Activated T-helper 1 cell treated with anti-CD3 and anti-CD28 coated beads, Interleukin-2, amount 50 U/mL, for 16 hours (primary cell): ENCODE measurements around the gene KIF11.
"Not testable (repeated sequence)": the region's sequence is repeated elsewhere in the genome, so short reads cannot be mapped to it uniquely, and the experiment has no call there.

Experiments
- DNase-seq, 2 donors: peaks; one replicate each; pipeline ENCODE4 v3.0.0-alpha.2; 2020; ENCODE audit warnings: low read depth in 1 of 2, low spot score in 1 of 2

KIF11 gene

DNA sequence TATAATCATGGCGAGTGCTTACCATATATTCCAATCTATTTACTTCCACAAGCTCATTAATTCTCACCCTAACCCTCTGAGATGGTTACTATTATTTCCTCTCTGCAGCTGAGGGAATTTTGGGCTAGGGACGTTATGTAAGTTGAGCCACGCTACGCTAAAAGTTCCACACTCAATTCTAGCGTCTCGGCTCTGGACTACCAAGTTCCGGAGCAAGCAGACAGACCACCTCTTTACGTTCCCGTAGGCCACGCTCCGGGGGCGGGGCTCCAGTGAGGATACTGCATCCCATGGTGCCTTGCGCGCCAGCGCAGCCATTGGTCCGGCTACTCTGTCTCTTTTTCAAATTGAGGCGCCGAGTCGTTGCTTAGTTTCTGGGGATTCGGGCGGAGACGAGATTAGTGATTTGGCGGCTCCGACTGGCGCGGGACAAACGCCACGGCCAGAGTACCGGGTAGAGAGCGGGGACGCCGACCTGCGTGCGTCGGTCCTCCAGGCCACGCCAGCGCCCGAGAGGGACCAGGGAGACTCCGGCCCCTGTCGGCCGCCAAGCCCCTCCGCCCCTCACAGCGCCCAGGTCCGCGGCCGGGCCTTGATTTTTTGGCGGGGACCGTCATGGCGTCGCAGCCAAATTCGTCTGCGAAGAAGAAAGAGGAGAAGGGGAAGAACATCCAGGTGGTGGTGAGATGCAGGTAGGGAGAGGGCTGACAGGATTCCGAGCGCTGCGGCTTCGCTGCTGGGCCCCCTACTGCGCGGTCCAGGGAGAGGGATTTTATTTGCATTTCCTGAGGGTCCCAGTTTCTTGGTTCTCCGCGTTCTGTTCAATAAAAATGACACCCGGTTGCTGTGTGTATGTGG lies at the start of gene KIF11:
KIF11 (plus strand) TSS at position 370 of the 858 bp plus-strand sequence; CDS start at position 616, 246 bp downstream.
- DNase-seq, result peak; percentile 89 to 93

DNA sequence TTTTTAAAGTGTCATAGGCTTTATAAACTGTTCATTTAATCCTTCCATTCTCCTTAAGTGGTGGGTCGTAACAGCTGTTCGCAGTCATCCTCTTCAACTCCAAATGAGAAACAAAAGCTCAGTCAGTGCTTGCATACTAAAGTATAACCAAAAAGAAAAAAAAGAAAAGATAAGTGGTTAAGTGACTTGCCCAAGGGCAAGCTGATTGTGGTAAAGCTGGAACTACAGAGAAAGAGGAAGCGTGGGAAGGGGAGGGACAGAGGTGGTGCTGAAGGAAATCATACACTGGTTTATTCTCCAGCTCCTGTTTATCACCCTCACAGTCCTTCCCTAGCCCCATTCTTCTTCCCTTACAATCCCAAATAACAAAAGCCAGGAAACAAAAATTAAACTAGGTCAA lies 48.6 kb upstream of the KIF11 start:
- no peak for DNase-seq

DNA sequence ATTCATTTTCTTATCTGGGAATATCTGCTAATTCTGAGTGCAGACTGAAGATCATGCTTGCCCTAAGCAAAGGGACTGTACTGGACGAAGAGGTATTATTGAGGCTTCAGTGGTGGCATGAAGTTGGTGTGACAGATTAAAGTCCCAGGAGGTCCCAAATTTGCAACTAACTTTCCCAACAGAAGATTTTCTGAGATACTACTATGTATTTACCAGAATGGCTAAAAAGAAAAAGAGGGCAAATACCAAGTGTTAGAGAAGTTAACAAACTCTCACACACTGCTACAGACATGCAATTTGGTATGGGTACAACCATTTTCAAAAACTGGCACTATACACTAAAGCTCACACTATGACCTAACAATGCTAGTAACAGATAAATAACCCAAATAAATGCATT lies 47.4 kb upstream of the KIF11 start:
- no peak for DNase-seq

DNA sequence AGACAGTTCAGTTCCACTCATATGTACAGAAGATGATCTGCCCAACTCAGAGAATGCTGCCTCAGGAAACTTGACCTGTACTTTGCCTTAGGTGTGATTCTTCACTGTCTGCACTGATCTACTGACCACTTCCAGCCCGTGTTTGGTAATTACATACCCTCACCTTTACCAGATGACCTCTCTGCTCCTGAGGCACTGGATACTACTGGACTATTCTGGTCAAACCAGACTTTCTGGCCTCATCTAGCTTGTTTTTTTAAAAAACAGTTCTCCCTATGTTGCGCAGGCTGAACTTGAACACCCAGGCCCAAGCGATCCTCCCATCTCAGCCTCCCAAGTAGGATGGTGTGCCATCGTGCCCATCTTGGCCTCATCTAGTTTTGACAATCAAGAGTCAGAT lies 45.3 kb upstream of the KIF11 start:
- DNase-seq, result no peak

DNA sequence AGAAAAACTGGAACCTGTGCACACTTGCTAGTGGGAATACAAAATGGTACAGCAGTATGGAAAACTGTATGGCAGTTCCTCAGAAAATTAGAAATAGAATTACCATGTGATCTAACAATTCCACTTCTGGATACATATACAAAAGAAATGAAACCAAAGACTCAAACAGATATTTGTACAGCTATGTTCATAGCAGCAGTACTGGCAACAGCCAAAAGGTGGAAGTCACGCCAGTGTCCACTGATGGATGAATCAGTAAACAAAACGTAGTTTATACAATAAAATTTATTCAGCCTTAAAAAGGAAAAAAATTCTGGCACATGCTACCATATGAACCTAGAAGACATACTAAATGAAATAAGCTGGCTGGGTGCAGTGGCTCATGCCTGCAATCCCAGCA lies 42.0 kb upstream of the KIF11 start:
- no peak for DNase-seq

DNA sequence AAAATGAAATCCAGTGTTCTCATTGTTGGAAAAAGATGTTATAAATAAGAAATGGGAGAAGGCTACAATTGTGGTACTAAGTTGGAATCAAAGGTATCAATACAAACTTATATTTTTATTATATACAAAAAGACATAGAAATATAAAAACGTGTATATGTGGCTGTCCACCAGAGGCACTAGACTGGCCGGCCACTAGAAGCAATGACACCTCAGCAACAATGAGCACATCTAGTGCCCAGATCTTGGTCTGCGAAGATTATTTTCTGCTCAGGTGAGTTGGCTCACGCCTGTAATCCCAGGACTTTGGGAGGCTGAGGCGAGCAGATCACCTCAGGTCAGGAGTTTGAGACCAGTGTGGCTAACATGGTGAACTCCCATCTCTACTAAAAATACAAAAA lies 40.6 kb upstream of the KIF11 start:
- DNase-seq, result no peak

DNA sequence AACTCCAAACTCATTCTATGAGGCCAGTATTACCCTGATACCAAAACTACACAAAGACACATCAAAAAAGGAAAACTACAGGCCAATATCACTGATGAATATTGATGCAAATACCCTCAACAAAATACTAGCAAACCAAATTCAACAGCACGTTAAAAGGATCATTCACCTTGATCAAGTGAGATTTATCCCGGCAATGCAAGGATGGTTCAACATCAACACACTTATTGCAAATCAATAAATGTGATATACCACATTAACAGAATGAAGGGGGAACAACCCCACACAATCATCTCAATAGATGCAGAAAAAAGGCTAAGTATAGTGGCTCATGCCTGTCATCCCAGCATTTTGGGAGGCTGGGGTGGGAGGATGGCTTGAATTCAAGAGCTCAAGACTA lies 39.0 kb upstream of the KIF11 start:
- no peak for DNase-seq

DNA sequence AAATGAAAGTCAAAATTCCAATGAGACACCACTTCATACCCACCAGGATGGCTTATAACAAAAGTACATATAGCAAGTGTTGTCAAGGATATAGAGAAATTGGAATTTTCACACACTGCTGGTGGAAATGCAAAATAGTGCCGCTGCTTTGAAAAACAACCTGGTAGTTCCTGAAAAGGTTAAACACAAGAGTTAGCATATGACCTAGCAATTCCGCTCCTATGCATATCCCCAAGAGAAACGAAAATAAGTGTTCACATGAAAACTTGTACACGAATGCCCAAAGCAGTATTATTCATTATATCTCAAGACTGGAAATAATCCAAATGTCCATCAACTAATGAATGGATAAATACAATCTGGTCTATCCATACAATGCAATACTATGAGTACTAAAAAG lies 33.9 kb upstream of the KIF11 start:
- no peak for DNase-seq

DNA sequence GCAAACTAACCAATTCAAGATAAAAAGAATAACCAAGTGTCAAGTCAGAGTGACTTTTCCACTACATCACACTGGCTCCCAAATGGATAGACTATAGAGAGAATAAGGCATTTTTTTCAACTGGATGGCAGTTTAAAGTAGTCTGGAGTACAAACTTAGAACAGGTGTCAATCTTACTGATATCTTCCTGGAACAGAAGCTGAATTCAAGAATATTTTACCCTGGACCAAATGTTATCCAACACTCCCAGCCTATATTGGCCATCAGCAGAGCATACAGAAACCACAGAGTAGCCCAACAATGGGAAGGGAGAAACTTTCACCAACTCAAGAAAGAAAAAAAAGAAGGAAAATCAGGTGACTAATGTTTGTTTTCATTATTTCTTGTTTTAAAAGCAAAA lies 30.5 kb upstream of the KIF11 start:
- no peak for DNase-seq

DNA sequence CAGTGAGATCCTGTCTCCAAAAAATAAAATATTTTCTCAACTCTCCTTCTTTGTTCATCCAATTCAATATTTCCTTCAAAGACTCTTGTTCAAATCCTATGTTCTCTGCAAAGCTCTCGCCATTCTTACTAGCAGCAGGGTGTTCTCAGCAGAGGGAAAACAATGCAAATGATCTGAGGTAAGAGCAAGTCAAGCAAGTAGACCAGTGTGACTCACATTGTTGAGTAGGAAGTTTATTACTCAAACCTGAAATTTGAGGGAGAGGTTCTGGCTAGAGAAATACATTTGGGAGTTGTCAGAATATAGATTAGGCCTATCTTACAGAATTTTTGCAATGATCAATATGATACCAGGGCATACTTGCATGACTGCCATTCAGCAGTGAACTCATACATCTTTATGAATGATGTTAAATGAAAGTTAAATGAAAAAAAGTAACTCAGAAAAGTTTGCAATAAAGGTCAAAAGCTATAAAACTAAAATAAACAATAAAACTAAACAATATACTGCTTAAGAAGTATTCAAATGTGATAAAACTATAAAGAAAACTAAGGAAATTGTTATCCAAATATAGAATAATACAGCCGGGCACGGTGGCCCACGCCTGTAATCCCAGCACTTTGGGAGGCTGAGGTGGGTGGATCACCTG lies 24.9 kb upstream of the KIF11 start:
- no peak for DNase-seq

DNA sequence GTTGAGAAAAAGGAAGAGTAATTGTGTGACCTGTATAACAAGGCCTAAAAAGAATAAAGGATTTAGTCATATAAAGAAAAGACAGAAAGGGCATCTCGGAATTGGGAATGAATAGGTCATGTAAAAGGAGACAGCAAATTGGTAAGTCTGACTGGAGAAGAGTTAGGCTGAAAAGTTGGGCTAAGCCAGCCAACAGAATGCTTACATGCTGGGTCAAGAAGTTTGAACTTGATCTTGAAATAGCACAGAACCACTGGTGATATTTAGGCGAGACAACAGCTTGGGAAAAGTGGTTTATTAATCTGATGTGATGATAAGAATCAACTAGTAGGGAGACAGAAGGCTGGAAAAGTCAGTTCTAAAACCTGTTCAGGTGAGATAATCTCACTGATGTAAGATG lies 23.9 kb upstream of the KIF11 start:
- no peak for DNase-seq

DNA sequence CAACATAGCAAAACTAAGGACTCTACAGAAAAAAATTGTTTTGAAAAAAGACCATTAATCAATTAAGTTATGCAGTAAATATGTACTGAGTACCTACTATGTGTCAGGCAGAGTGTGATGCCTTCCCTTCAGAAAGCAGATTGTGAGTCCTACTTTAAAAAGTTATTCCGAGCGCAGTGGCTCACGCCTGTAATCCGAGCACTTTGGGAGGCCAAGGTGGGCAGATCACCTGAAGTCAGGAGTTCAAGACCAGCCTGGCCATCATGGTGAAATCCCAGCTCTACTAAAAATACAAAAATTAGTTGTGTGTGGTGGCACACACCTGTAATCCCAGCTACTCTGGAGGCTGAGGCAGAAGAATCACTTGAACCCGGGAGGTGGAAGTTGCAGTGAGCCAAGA lies 23.3 kb upstream of the KIF11 start:
- DNase-seq, result not testable (repeated sequence)

DNA sequence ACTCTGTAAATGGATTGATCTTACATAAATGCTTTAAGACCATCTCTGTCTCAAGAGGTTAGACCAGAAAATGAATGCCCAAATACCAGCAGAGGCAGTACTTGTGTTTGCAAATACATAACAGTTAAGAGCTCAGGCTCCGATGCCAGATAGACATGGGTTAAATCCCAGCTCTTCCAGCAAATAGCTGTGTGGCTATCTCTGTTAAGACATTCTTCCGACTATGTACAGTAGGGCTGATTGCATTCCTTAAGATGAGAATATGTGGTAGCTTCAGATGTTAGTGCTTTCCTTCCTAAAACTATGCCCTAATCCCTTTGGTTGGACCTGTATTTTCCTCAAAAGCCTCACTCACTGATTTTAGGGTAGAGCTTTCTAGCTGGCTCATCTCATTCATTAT lies 21.3 kb upstream of the KIF11 start:
- DNase-seq, result no peak

DNA sequence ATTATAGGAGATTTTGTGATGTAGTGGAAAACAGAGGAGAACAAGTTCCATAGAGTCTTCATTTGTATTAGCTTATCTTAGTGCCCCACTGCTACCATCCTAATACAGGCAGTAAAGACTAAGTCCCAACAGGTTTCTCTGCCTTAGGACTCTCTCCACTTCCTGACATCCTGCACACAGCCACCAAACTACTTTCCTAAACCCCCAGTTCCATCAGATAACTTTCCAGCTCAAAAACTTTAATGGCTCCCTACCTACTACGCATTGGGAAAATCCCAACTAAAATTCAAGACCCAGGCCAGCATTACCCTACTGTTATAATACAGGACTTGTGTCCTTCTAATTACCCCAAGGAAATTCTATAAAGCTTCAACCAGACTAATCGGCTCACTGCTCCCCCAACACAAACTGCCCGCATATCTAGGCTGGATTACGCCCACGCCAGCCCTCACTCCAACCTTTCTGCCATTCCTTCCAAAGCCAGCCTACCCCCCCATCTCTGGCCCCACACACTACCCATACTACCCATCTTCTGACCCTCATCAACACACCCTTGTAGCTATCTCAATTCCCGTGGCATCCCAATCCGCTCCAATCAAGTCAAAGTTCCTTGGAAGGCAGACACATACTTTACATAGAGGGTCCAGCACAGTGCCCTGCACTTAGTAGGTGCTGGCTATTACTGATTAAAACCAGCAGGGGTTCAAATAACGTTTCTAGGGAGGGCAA lies 20.4 kb upstream of the KIF11 start:
- no peak for DNase-seq

DNA sequence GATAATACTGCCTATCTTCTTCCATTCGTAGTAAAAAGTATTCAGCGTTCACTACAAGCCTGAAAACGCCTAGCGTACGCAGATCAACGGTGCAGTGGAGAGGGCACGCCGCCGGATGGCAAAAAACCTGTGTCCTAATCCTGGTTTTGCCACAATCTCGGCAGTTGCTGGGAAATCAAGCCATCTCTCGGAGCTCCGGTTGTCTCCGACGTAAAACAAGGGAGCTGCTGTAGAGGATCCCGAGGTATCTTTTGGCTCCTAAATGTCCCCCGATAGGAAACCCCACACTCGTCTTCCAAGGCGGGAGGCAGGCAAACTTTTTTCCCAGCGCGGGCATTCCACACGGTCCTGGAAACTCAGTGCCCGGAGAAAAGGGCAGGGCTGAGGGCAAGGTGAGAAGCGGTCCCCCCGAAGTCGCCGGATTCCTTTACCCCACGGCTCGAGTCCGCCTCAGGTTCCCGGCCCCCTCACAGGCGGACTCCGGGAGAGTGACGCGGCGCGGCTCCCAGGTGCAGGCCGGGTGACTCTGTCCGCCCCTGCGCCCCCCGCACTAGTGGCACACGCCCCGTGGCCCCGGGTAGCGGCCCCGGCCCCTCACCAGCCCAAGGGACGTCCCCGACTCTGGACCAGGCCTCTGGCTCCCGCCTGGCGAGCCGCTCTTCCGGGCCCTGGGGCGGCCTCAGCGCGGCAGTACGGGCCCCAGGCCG lies 19.7 kb upstream of the KIF11 start:
- peak; percentile 5 to 19 for DNase-seq

DNA sequence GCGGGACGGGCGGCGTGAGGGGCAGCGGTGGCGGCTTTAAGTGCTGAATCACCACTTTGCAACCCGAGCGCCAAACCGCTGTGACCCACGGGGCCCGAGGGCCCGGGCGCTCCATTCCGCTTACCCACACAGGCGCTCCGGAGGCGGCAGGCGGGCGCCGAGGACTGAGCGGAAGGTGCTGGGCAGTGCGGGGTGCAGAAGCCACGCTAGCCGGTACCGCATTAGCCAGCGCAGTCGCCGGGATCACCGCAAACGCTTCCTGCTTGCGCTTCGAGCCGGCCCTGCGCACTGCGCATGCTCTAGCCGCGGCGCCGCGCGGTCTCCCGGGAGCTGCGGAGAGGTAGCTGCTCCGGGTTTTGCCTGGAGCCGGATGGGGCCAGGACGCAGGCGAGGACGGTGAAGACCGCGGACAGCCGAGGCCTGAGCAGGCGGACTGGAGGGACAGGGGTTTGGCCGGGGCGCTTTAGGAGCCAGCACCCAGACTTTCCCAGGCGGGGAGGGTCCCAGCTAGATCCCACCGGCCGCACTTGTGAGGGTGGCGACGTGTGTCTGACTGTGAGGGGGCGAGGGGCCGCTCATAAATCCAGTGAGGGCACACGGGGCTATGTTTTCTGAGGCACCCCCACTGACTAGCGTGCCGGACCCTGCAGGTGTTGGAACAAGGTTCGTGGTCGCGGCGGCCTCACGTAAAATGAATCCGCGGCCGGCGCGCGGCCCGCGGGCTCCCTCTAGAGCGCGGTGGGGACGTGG lies 19.0 kb upstream of the KIF11 start, which contains the start of gene IDE:
IDE (minus strand) TSS at position 296 of the 750 bp plus-strand sequence; CDS start at position 222, 74 bp downstream.
- DNase-seq, result peak; percentile 58 to 75

DNA sequence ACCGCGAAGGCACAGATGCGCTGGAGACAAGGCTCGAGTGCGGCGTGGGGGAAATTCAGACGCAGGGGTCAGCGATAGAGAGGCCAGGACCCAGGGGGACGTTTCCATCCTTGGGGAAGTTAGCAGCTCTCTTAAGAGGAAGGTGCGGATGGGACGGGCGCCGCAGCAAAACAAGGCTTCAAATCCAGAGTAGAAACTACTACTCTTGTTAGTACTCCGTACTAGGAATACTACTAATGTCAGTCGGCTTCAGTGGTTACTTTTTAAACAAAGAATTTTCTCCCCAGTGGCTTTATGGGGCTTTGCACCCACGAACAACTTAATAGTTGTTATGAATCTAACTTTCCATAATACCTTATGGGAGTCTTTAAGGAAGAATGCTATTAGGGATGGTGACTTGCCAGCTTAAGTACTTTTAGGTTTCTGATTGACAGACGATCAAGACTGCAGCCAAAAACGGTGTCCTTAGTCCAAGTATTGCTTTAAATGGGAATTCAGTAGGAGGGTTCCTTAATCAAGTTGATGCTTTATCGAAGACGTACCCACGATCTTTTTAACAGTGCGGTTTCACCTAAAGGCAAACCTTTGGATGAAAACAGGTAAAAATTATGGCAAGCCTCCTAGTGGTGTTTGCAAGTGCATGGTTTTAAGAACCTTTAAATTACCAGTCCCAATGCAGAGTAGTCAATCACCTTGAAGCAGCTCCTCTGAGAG lies 18.2 kb upstream of the KIF11 start:
- no peak for DNase-seq

DNA sequence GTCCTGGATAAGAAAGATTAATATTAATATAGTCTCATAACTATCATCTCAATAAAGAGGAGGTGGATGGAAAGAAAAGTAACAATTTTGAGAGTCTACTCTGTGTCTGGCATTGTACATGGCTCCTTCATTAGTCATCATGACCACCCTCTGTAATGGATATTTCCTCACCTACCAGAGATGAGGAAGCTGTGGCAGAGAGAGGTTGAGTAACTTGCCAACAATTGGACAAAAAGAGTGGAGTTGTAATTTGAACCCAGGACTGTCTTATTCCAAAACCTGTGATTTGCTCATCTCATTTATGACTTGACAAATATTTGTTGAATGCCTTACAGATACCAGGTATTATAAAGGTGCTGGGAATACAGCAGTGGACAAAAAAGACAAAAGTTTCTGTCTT lies 17.0 kb upstream of the KIF11 start:
- DNase-seq, result no peak

DNA sequence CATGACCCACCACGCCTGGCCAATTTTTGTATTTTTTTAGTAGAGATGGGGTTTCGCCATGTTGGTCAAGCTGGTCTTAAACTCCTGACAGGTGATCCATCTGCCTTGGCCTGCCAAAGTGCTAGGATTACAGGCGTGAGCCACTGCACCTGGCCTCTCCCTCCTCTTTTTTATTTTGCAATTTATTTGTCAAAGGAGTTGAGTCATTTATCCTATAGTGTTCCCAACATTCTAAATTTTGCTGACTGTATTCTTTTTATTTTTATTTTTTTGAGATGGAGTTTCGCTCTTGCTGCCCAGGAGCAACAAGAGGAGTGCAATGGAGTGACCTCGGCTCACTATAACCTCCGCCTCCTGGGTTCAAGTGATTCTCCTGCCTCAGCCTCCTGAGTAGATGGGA lies 10.6 kb upstream of the KIF11 start:
- DNase-seq, result not testable (repeated sequence)
